ENCODE results near the gene KCNC2.

DNA sequence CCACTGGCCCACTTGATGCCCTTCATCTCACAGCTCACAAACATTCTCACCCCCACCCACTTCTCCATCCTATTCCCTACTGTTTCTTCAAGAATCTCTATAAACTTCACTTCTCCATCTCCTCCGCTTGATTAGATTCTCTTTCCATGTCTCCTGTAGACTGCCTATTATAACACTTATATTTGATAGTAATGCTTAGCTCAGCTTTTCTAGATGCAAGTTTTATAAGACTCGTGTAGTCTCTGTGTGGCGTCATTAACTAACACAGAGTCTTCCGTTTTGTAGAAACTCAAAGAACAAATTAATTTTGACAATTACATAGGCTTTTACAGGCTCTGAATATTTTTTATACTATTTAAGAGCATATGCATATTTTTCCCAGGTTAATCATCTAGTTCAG, 25.7 kb downstream of the KCNC2 start:
- no peak for TF ChIP-seq CTCF (conservative IDR thresholded peaks at IDR 0.05; ENCODE audit: low read depth, low read length)
- no peak for TF ChIP-seq EZH2 (IDR thresholded peaks at IDR 0.05; ENCODE audit: borderline replicate concordance, low read depth, low read length, poor library complexity, severe bottlenecking)

All from A673 (cell line).